HG02763 (cell line): ENCODE data around the gene BFAR.
A peak's percentile ranks its signal among the peaks of the same experiment; 100 is the strongest.
"Not testable (repeated sequence)": the region's sequence is repeated elsewhere in the genome, so short reads cannot be mapped to it uniquely, and the experiment has no call there.

Experiments used
- ATAC-seq: cut with Tn5 transposase; IDR thresholded peaks from one replicate; pipeline ENCODE4 v1.9.1; 2021; ENCODE audit warnings: mild to moderate bottlenecking, moderate library complexity; ENCODE audit not compliant: unreplicated experiment

Gene BFAR

GRCh38 chr16:14685870-14686793 is 53.4 kb downstream of the BFAR start:
- ATAC-seq, result not testable (repeated sequence)

DNA sequence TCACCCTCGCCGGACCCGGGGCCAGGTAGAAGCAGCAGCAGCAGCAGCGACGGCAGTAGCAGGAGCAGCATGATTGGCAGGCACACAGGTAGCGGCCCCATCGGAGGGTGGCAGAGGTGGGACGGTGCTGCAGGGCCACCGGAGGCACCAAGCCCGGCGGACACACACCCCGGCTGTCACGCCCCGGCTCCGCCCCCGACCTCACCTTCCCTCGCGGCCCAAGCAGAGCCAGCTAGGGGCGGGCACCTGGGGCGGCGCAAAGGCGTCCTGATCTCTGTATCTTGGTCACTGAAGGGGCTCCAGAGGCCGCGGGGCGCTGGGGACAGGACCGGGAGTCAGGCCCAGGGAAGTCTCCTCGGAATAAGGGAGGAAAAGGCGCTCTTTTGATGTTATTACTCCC is 61.4 kb downstream of the BFAR start, which contains the start of gene PLA2G10:
Gene PLA2G10 (minus strand): TSS at position 180 of the 400 bp plus-strand sequence. CDS start 79 bp downstream, at position 101.
- not testable (repeated sequence) for ATAC-seq

- ATAC-seq, result not testable (repeated sequence)
These were observed 69.1 kb downstream of the BFAR start for GRCh38 chr16:14701859-14702258.

DNA sequence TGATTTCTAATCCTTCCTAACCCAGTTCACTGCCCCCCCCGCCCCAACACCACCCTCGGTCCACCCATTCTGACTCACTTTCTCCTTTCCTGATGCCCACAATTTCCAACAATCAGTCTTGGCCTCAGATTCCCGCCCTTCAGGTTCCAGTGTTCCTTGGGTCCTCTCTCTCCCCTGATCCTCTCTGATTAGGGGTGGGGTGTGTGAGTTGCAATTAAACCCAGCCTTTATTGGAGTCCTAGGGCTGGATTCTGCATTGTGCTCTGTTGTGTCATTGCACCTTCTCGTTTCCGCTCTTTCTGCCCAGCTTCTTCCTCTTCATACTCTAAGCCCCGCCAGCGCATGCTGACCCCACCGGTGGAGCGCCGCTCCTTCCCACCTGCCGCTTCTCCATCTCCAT is 69.9 kb downstream of the BFAR start:
- not testable (repeated sequence) for ATAC-seq

- peak; percentile 97 for ATAC-seq
These were observed 70.6 kb downstream of the BFAR start, which contains the start of gene NPIPA3 for GRCh38 chr16:14703156-14704011. Gene NPIPA3, plus strand, starts transcription at chr16:14703411. Its CDS starts 5,533 bp downstream, at chr16:14708944.
